GM12875 (cell line): Measurements from ENCODE around the gene ALDOC.

Experiments used
- H3K4me3 ChIP-seq: one replicate; pipeline ENCODE4 v1.5.1; 2011; ENCODE audit warnings: low read depth, low read length, control low read depth
- TF ChIP-seq, protein P1 (sequence below): IDR thresholded peaks from 2 replicates; pipeline ENCODE4 v1.5.1; 2011; ENCODE audit warnings: low read depth, mild to moderate bottlenecking, control low read depth, inconsistent platforms, low read length, moderate library complexity, borderline replicate concordance; ENCODE audit not compliant: insufficient read depth

ALDOC gene

DNA sequence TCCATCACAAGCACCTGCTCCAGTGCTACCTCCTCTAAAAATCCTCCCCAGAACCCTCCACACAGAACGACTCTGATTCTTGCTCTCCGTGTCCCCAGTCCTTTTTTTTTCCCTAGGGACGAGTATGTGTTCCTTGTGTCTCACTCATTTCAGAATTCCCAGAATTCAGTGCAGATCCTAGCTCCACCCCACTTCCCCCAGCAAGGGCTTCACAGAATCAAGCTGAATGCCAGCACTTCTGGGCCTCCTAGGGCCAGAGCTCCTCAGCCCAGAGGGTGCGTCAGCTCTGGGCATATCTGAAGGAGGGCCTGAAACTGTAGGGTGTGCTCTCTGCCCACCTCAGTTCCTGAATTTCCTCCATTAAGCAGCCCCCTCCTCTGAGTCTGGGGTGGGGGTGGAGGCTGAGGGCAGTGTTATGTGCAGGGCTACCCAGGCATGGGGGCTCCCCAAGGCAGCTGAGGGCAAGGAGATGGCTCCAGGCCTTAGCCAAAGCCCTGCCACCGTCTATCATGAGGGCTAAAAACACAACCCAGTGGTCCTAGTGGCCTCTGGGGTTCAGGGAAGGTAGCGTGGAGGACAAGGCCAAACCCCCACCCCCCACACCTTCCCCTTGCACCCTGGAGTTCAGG lies 30.8 kb downstream of the ALDOC start:
- H3K4me3 ChIP-seq = no peak overlapping the region
- TF ChIP-seq, protein P1, sequence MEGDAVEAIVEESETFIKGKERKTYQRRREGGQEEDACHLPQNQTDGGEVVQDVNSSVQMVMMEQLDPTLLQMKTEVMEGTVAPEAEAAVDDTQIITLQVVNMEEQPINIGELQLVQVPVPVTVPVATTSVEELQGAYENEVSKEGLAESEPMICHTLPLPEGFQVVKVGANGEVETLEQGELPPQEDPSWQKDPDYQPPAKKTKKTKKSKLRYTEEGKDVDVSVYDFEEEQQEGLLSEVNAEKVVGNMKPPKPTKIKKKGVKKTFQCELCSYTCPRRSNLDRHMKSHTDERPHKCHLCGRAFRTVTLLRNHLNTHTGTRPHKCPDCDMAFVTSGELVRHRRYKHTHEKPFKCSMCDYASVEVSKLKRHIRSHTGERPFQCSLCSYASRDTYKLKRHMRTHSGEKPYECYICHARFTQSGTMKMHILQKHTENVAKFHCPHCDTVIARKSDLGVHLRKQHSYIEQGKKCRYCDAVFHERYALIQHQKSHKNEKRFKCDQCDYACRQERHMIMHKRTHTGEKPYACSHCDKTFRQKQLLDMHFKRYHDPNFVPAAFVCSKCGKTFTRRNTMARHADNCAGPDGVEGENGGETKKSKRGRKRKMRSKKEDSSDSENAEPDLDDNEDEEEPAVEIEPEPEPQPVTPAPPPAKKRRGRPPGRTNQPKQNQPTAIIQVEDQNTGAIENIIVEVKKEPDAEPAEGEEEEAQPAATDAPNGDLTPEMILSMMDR = no peak

DNA sequence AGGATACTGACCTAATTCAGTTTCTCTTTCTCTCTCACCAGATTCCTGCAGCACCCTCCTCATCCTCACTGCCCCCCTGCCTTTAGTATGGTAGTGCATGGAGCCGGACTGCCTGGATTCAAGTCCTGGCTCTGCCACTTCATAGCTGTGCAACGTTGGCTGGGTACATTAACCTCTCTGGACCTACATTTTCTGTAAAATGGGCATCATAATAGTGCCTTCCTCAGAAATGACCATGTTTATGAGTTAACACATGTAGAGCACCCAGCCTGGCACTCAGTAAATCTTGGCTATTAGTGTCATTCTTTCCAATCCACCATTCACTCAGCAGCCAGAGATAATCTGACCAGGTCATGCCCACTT lies 31.6 kb downstream of the ALDOC start:
- H3K4me3 ChIP-seq = no peak overlapping the region
- TF ChIP-seq, protein P1 = no peak

DNA sequence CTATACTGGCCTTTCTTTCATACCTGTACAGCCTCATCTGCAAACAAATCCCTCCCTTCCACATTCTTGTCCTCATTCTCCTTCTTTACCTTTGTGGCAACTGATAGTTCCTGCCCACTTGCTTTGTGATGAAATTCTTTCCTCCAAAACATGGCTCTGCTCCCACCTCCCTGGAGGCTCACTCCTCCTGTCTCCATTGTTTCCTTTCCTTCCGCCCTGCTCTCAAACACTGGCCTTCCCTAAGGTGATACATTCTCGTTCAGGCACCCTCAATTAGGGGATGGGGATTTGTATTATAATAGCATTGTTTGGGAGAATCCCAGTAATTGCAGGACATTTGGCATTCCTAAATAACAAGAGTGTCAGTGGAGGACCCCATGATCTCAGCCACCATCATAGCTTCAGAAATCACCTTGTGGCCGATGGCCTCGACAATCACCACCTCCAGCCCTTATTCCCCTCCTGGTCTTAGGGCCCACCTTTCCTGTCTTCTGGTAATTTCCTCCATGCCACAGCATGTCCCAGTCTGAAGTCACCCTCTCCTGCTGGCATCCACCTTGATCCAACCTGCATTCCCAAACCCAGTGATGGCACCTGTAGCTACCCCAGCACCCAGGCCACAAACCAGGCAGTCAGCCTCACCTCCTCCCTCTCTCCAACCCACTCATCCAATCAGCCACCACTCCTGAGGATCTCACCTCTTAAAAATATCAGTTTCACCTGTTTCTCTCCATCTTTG lies 32.1 kb downstream of the ALDOC start:
- TF ChIP-seq, protein P1 = no peak
- no peak overlapping the region for H3K4me3 ChIP-seq

DNA sequence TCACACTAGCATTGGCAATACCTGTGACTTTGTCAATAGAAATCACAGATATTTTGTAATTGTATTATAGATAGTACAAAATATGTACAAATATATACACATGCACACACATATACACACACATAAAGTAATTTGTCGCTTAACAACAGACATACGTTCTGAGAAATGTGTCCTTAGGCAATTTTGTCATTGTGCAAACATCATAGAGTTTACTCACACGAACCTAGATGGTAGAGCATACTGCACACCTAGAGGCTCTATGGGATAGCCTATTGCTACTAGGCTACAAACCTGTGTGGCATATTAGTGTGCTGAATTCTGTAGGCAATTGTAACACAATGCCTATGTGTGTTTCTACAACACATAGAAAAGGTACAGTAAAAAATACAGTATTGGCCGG lies 35.3 kb downstream of the ALDOC start:
- TF ChIP-seq, protein P1 = no peak
- H3K4me3 ChIP-seq = no peak overlapping the region

DNA sequence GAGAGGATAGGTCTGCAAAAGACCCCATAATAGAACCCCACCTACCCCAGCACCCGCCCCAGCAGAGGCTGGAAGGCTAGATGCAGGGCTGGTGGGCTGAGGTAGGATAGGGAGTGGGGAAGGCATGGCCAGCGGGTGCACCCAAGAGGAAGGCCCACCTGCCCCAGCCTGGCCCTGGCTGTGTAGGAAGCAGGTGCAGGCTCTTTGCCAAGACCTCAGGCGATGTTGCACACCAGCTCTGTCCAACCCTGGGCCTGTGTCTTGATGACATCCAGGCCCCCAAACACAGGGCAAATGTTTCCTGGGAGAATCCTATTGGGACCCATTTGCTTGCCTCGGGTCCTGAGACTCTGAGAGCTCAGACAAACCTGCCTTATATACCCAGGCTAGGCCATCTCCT lies 36.5 kb downstream of the ALDOC start:
- H3K4me3 ChIP-seq = no peak overlapping the region
- TF ChIP-seq, protein P1 = no peak

DNA sequence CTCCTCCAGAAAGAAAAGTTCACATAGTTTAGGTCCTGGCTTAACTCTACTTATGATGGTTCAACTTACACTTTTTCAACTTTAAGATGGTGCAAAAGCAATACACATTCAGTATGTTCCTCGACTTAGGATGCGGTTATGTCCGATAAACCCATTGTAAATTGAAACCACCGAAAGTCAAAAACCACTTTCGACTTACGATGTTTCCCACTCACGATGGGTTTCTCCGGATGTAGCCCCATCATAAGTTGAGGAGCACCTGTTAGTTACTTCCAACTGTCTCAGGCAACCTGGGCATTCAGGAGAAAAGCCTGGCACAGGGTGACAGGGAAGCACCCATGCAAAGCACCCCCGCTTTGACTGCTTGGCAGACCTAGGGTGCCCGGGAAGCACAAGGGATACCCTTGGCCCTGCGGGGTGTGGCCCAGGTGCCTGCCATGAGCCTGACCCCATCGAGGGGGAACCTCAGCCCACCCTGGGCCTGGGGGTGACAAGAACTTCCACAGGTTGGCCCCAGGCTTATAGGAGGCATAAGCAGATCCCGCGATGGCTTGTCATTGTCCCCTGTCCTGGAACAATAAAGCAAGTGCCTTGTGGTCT lies 38.3 kb downstream of the ALDOC start:
- TF ChIP-seq, protein P1 = no peak
- H3K4me3 ChIP-seq = no peak overlapping the region

DNA sequence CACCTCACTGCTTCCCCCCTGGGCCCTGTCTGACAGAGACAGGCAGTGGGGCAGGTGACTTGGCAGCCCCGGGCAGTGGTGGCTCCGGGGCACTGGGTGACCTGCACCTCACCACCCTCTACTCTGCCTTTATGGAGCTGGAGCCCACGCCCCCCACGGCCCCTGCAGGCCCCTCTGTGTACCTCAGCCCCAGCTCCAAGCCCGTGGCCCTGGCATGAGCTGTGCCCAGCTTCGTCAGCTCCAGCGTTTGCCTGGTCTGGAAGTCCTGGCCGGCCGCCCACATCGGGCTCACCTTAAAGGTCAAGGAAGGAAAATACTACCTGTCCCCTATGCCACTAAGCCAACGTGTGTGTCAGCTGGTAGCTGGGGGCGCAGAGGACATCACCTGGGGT lies 39.5 kb downstream of the ALDOC start:
- TF ChIP-seq, protein P1 = no peak
- no peak overlapping the region for H3K4me3 ChIP-seq
